Measurements from ENCODE around the gene PRR15L.

Gene PRR15L

DNA sequence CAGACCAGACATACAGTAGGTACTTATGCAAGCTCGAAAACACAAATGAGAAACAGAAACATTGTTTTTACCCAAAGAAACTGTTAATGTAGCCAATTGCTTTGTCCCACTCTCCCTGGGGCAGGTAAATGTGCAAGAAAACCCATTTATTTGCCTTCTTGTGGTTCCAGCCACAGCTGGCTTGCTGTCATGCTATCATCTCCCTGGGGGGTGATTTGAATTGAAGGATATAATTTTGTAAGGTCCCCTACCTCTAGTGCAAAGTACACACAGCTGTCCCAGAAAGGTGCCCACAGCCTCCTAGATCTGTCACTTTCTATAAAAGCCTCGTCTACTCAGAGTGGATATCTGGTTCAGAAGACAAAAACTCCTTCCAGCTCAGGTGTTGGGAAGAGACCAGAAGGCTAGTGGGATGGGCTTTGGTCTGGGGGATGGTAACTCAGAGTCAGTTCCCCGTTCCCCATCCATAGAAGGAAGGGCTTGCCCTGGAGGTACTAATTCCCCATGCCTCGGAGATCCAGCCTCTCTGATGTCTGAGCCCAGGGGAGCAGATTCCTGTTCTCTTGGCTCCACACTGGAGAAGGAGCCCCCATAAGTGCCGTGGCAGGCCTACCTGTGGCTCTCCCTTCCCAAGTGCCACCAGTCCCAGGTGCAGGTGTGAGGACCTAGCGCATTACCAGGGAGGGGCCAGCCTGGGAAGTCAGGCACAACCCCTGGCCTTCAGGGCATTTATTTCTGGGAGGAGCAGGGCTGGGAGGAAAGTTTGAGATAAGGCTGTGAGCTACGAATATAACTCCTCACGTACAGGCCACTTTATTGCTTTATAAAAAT, 2.4 kb upstream of the PRR15L start:
- DNase-seq (ENCODE audit: low read depth in 3 of 3) = no peak

DNA sequence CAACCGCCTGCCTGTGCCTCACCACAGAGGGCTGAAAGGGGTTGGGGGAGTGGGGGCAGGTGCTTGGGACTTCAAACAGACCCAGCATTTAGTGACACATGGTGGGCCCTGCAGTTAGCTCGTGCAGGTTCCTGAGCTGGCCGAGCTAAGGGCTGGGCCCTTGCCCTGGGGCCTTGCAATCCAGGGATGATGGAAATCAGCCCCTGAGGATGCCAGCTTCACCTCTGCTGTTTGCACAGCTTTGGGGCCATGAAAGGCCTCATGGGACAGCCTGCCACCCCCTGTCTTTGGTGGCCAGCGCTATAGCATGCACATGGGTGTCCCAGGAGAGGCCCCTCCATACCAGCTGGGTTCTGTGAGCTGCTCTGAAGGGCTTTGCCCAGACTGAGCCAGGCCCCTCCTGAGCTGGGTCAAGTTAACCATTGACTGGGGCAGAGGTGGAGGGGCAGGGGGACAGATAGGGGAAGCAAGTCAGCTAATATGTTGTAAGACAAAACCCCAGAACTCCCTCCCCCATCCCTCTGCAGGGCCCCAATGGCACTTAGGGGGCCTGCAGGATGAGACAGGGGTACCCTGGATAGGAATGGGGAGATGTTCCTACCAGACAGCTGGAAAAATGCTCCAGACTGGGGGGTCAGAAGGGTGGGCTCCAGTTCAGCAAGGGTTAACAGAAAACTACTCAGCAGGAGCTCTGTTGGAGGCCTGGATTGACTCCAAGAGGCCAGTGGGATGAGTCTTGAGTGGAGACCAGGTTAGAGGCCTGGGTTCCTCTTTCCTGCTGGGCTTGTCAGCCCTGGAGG, 692 bp downstream of the PRR15L start:
- no peak for DNase-seq (ENCODE audit: low read depth in 3 of 3)

DNA sequence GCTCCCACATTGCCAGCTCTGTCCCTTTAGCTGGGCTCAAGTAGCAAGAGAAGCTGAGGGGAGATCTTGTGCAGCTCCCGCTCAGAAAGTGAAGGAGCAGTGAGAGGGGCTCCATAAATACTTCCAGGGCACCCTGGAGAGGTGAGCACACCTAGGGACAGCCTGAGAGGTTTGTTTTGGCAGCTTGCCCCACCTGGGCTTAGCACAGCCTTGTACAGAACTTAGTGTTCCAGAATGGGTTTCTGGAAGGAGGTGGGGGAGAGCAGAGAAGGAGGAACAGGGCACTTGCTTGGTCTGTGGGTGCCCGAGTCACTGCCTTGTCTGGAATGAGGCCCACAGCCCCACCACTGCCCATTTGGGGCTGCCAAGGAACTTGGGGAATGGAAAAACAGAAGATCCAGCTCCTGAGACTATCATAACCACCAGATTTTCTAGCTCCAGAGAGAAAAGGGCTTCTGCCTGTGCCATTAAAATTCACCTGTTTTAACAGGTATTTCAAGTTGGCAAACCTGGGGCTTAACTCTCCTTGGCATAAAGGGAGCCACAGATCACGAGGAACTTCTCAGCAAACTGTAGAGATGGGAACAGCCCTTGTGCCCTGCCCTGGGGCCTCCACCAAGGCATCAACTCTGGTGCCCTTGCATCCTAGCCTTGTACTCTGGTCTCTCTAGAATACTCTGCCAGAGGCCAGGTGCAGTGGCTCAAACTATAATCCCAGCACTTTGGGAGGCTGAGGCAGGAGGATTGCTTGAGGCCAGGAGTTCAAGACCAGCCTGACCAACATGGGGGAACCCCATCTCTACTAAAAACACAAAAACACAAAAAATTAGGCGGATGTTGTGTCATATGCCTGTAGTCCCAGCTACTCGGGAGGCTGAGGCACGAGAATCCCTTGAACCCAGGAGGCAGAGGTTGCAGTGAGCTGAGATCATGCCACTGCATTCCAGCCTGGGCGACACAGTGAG, 1.9 kb downstream of the PRR15L start:
- no peak for DNase-seq (ENCODE audit: low read depth in 3 of 3)

DNA sequence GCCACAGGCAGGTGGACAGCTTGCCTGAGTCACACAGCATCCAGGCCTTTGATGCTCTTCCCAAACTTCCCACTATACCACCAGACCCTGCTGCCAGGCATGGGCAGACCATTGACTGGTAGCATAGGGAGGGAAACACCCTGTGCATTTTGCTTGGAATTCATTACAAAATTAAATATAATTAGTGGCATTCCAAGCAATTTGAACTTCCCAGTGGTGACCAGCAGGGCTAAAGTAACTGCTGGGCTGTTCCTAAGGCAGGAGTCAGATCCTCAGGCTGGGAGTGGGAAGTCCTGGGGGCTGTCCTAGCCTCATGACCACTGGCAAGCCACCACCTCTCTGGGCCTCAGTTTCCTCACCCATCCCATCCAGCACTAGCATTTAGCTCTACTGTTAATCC, 3.8 kb downstream of the PRR15L start:
- DNase-seq (ENCODE audit: low read depth in 3 of 3) = no peak

DNA sequence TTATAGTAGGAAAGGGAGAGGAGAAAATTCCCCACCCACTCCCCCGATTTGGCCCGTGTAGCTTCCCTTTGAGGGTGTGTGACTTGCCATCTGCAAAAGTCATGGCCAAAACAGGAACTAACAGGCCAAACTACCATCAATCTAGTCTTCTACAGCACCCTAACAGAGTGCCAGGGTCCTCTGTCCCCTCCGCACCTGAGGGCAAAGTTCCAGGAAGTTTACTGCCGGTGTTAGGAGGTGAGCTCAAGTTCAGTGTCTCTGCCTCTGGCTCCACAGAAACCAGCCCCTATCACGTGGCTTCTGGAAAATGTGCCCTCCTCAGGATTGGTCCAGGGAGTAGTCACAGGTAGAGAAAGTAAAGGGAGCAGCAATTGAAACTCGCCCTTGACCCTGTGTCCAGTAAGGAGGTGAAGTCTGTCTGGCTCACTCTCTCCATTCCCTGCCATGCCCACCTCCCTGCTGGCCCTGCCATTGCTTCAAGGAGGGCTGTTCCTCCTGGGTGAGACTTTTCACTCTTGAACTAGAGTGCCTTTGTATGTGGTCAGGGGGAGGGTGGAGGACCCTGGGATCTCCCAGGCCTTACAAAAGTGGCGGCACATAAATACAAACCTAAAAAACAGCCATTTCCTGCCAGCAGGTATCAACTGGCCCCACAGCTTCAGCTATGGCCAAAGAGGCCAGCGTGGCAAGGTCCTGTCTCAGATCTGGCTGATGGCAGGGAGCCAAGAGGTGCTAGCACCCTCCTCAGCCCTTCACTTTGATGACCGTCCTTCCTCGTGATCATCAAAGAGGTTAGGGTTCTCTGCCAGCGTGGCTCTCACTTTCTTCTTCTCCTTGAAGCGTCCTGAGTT, 5.3 kb downstream of the PRR15L start:
- no peak for DNase-seq (ENCODE audit: low read depth in 3 of 3)

DNA sequence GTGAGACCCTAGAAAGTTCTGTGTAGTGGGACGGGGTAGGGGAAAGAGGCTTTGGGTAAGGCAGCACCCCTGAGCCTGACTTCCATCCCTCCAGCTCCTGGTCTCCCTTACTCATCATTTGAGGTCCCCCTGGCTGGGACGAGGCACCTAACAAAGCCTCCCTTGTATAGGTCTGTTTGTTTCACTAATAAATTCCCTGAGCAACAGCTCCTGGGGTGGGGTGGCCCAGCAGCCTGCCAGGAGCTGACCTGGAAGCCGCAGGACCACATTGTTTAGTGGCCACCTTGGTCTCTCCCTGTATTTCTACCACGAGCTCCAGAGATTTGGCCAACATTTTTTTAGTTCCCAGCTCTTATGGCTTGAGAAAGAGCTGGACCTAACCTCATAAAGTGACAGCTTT, 7.2 kb downstream of the PRR15L start:
- no peak for DNase-seq (ENCODE audit: low read depth in 3 of 3)

DNA sequence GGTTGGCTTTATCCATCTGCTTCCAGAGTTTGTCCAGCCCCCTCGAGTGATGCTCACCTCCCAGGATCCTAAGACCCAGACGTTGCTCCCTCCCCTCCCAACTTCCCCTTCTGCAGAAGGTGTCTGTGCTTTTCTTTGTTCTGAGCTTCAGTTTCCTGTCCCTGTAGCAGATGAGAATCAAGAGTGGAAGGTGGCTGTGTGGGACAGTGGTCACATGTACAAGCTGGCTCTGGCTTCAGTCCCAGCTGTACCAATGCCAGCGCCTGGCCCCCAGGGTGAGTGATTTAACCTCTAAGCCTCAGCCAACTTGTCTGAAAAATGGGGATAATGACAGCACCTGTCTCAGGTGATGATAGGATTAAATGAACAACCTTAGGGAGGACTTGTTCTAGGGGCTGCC, 7.7 kb downstream of the PRR15L start:
- no peak for DNase-seq (ENCODE audit: low read depth in 3 of 3)

DNA sequence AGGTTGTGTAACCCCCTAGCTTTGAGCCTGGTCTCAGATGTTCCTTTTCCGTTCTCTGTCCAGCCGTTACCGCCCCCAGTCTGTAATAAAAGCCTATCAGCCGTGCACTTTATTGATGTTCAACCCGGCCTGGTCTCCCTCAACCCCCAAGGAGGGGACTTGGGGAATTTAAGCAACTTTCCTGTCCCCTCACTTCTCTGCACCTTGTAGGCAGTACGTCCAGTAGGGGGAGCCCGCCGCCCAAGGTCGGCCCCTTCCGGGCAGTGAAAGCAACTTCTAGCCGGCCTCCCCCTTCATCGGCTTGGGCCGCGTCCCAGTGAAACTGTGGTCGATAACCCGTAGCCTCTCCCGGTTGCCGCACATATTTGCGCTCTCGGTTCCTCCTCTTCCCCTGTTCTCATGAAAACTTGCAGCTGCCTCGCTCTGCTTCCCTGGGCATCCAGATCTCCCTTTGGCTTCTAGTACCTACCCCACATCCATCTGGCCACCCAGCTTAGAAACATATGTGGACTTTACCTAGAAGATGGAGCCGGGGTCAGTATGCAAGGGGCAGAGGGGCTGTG, 8.4 kb downstream of the PRR15L start:
- peak; percentile 55 to 83 (median 60) for DNase-seq (ENCODE audit: low read depth in 3 of 3)

DNA sequence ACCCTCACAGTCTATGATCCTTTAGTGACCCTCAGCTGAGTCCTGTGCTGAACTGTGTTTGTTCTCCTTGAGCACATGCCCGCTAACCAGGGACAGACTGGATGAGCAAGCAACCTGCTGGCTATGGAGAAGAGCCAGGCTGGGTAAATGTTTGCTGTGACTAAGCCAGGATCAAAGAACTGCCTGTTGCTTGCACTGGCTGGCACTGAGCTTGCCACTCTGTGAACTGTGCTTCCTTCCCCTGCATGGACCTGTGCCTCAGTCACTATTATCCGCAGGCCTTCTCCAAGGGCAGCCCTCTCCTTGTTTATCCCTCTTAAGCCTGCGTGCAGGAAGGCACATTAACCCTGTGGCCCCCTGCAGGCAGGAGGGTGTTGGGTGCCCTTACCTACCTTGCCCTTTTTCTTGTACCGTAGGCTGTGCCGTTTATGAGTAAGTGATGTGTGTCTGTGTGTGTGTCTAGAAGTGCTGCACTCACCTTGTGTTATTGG, 8.9 kb downstream of the PRR15L start:
- no peak for DNase-seq (ENCODE audit: low read depth in 3 of 3)

DNA sequence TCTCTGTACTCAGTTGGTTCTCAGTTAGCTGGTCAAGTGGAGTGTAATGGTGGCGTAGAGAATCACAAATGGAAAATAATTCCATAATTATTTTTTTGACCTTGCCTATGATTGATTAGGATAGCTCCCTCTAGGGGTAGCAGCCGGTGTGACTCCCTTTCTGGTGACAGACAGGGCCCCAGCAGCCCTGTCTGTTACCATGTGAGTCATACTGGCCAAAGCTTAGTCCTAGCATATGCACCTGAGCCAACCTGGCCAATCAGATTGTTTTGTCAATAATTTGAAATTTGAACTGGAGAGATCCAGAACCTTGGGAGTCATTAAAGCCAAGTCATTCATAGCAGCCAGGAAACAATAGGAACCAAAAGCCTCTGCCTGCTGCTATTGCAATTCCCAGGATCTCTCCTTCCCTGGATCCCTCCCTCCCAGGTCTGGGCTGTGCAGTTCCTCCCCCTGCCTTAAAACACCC, 10.7 kb downstream of the PRR15L start:
- peak; percentile 48 to 80 (median 69) for DNase-seq (ENCODE audit: low read depth in 3 of 3)

DNA sequence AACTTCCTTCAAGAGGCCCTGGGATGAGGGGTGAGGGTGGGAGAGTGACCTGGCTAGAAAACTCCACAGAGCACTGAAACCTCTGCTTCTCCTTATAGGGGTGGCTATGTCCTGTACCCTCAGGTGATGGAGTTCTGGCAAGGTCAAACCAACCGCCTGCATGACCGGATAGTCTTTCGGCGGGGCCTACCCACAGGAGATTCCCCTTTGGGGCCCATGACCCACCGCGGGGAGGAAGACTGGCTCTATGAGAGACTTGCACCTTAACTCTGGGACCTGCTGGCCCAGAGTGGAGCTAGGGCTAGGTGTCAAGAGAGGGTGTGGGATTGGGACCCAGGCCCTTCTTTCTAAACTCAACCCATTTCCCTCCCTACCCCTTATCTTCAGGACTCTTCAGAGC, 11.2 kb downstream of the PRR15L start:
- no peak for DNase-seq (ENCODE audit: low read depth in 3 of 3)

DNA sequence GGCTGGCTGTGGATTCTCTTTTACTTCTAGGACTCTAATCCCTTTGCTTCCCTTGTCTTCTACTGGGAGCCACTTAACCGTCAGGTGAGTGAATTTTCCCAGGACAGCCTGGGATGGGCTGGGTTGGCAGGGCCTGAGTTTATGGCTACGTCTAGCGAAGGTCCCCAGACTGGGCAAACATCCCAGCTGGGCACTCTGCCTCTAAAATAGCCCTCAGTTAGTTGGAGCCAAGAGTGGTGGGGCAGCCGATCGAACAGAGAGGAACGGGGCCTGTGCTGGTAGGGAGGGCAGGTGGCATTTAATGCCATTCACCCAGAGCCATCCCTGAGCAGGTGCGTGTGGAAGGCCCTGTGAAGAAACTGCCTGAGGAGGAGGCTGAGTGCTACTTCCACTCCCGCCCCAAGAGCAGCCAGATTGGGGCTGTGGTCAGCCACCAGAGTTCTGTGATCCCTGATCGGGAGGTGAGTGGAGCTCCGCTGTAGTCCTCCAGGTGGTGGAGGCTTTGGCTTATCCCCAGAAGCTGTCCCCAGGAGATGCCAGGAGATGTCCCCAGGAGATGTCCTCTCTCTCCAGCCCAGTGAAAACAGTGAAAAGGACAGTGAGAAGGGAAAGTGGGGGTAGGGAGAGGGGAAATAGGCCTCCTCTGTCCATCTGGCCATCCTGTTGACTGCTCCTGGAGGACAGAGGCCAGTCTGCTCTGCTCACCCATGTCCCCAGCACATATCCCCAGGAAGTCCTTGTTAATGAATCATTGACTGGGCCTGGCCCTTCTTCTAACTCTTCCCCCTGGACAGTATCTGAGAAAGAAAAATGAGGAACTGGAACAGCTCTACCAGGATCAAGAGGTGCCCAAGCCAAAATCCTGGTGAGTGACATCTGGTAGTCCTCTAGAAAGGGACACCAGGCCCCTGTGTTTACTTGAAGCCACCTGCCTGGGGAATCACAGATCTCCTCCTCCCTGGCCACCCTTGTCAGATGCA, 11.9 kb downstream of the PRR15L start:
- DNase-seq (ENCODE audit: low read depth in 3 of 3) = no peak

DNA sequence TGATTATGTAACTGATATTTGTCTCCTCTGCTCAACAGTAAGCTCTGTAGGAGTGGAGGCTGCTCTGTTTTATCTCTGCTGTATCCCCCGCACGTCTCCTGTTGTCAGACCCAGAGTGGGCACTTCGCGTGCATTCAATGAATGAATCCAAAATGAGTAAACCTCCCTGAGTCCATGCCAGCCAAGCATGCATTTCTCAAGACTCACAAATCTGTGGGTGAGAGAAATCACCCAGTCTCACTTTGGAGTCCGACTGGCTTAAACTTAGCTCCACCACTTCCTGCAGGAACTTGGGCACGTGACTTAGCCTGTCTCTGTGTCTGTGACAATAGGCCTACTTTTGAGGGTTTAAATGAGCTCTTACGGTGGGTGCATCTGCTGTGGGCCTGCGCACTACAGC, 12.6 kb downstream of the PRR15L start:
- DNase-seq (ENCODE audit: low read depth in 3 of 3) = no peak

DNA sequence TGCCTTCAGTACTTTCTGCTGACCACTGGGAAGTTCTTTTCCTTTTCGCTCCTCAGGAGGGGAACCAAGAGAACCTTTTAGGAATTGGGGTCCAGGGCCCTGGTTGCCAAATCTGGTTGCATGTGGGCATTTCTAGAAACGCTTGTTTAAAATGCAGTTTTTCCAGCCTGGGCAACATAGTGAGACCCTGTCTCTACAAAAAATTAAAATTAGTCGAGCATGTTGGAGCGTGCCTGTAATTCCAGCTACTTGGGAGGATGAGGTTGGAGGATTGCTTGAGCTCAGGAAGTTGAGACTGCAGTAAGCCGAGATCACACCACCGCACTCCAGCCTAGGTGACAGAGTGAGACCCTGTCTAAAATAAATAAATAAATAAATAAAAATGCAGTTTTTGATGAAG, 15.1 kb downstream of the PRR15L start:
- DNase-seq (ENCODE audit: low read depth in 3 of 3) = no peak

DNA sequence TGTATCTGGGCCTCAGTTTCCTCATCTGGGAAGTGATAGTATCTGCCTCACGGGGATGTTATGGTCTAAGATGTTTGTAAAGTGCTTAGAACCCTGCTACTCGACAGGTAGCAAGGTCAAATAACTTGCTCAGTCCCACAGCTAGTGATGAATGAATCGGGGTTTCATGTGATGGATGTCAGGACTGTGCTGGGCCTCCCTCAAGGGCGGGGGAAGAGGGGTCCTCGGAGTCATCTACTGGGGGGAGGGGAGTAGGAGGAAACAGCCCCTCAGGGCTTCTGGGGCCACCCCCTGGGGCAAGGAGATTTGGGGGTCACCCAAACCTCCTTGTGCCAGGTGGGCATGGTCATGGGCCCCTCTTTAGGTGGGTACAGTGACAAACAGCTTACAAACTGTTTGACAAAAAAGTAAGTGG, 15.6 kb downstream of the PRR15L start:
- no peak for DNase-seq (ENCODE audit: low read depth in 3 of 3)

DNA sequence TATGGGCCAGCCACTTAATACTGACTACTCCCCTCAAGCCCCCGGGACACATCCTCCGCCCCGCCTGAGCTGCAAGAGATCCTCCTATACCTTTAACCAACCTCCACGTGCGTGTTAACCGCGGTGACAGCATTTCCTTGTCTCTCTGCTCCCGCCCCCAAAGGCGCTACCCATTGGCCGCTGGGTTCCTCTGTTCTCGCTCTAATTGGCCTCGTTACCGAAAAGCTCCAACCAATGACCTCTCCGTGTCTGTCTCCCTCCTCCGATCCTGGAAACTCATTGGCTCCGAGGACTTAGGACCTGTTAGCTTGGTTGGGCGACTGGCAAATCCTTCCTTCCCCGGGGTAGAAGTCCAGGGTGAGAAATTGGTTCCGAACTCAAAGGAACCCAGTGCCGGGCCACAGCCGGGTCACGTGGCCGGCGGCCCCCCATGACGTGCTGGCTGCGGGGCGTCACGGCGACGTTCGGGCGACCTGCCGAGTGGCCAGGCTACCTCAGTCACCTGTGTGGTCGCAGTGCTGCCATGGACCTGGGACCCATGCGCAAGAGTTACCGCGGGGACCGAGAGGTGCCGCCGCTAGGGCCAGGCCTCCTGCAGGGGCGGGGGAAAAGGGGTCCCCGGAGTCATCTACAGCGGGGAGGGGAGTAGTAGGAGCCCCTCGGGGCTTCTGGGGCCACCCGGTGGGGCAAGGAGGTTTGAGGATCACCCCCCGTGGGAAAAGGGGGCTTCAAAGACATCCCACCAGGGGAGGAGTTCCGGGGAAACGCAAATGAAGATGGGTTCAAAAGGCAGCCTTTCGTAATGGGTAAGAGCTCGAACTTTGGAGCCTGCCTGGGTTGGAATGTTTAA, 16.2 kb downstream of the PRR15L start, which contains the start of gene PNPO:
TSS of gene PNPO (plus strand) at position 326 of the 850 bp plus-strand sequence. CDS start at position 431, 105 bp downstream.
- peak; percentile 84 to 94 (median 94) for DNase-seq (ENCODE audit: low read depth in 3 of 3)

DNA sequence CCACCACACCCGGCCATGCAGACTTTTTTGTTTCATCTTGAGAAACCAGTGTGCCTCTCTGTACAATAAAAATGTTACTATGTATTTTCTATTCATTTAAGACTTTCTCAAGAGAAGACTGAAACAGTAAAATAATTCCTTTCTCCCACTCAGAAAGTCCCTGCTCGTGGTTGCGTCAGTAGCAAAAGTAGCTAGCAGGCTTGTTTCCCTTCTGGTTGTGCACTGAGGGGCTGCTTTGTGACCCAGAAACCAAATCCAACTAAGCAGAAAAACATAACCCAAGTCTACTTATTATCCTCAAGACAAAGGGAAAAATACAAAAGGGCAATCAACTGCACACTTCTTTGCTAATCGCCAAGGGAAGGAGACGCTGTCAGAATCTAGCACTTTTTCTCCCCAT, 19.7 kb downstream of the PRR15L start:
- DNase-seq (ENCODE audit: low read depth in 3 of 3) = no peak

DNA sequence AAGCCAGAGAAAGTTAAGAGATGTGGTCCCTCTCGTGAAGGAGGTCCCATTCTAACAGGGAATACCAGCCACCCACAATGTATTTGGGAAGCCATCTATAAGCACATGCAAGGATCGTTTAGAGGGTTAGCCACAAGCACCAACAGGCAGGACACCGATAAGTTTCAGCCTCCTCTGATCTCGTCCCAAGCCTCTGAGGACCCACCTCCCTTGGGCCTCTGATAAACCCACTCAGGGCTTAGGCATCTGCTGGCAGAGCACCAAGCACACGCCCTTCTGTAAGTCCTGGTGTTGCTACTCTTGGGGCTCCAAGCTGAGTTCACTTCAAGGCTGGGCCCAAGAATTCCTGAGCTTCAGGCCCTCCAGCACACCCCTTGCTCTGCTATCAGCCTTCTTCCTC, 21.7 kb downstream of the PRR15L start:
- DNase-seq (ENCODE audit: low read depth in 3 of 3) = no peak
